Upper lobe of left lung (tissue), 4 donors: ENCODE data around the gene KNDC1.

Source experiments
- EP300 ChIP-seq, 4 donors: sonication (generic); formaldehyde crosslinking; IDR thresholded peaks; one replicate each; pipeline ENCODE4 v1.5.1; 2017; ENCODE audit warnings: antibody characterized with exemption in 4 of 4, control low read depth in 2 of 4
- POLR2A ChIP-seq, 4 donors: fragments of 450-650 bp; IDR thresholded peaks; one replicate each; pipeline ENCODE4 v1.5.1; 2016 to 2017; ENCODE audit warnings: antibody characterized with exemption in 4 of 4, mild to moderate bottlenecking in 2 of 4
- POLR2AphosphoS5 ChIP-seq, 2 donors: sonication (generic); formaldehyde crosslinking; IDR thresholded peaks; one replicate each; pipeline ENCODE4 v1.5.1; 2017; ENCODE audit warnings: antibody characterized with exemption in 2 of 2
- TF ChIP-seq, protein P1 (sequence below), 6 experiments: fragments of 450-650 bp in 4 of 6; fragments of 200-600 bp in 2 of 6; sonication (generic) in 2 of 6; IDR thresholded peaks; one replicate each; pipeline ENCODE4 v1.5.1; 2016 to 2019; ENCODE audit warnings: antibody characterized with exemption in 6 of 6

DNA sequence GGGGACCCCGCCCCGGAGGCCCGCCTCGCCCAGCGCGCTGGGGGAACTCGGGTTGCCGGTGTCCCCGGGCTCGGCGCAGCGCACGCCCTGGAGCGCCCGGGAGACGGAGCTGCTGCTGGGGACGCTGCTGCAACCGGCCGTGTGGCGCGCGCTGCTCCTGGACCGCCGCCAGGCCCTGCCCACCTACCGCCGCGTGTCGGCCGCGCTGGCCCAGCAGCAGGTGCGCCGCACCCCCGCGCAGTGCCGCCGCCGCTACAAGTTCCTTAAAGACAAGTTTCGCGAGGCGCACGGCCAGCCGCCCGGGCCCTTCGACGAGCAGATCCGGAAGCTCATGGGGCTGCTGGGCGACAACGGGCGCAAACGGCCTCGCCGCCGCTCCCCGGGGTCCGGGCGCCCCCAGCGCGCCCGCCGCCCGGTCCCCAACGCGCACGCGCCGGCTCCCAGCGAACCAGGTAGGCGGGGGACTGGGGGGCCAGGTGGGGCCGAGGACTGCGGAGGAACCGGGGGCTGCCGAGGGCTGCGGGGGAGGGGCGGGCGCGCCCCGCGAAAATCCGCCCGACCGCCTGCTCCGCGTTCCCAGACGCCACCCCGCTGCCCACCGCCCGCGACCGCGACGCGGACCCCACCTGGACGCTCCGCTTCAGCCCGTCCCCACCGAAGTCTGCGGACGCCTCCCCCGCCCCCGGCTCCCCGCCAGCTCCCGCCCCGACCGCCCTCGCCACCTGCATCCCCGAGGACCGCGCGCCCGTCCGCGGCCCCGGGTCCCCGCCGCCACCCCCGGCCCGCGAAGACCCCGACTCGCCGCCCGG is 70.6 kb downstream of the KNDC1 start:
- TF ChIP-seq, protein P1, sequence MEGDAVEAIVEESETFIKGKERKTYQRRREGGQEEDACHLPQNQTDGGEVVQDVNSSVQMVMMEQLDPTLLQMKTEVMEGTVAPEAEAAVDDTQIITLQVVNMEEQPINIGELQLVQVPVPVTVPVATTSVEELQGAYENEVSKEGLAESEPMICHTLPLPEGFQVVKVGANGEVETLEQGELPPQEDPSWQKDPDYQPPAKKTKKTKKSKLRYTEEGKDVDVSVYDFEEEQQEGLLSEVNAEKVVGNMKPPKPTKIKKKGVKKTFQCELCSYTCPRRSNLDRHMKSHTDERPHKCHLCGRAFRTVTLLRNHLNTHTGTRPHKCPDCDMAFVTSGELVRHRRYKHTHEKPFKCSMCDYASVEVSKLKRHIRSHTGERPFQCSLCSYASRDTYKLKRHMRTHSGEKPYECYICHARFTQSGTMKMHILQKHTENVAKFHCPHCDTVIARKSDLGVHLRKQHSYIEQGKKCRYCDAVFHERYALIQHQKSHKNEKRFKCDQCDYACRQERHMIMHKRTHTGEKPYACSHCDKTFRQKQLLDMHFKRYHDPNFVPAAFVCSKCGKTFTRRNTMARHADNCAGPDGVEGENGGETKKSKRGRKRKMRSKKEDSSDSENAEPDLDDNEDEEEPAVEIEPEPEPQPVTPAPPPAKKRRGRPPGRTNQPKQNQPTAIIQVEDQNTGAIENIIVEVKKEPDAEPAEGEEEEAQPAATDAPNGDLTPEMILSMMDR (IDR thresholded peaks at IDR 0.05) = no peak
- TF ChIP-seq POLR2A (IDR thresholded peaks at IDR 0.05) = no peak
- no peak for TF ChIP-seq POLR2AphosphoS5 (IDR thresholded peaks at IDR 0.05)
- no peak for TF ChIP-seq EP300 (IDR thresholded peaks at IDR 0.05)
